Sigmoid colon (tissue), 4 donors: ENCODE data around the gene PRAMEF2.
"Not testable (repeated sequence)": the region's sequence is repeated elsewhere in the genome, so short reads cannot be mapped to it uniquely, and the experiment has no call there.

ENCODE experiments used
- EP300 ChIP-seq, 4 donors: sonication (generic); formaldehyde crosslinking; IDR thresholded peaks; one replicate each; pipeline ENCODE4 v1.6.1; 2017; ENCODE audit warnings: antibody characterized with exemption in 4 of 4
- POLR2AphosphoS5 ChIP-seq, 4 donors: sonication (generic); formaldehyde crosslinking; IDR thresholded peaks; one replicate each; pipeline ENCODE4 v1.6.1; 2017; ENCODE audit warnings: antibody characterized with exemption in 4 of 4
- TF ChIP-seq, protein P1 (sequence below), 4 experiments: fragments of 450-650 bp in 3 of 4; fragments of 200-600 bp in 1 of 4; IDR thresholded peaks; one replicate each; pipeline ENCODE4 v1.5.1; 2016 to 2019; ENCODE audit warnings: antibody characterized with exemption in 4 of 4, mild to moderate bottlenecking in 3 of 4, moderate library complexity in 2 of 4

DNA sequence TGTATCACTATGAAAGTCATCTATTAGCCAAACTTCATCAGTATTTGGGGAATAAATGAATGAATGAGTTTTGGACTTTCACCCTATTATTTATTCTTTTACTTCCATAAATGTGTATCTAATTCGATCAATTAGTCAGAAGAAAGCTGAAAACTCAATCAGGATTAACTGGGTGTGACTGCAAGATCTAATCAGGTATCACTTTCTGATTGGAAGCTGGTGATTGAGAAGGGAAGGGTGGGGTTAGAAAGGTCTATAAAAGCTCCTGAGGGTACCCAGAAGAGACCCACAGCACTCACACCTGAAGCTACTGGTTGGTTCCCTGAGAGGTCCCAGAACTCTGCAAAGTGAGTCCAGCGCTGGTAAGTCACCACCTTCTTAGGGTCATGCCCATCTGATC, at the start of gene PRAMEF2:
- not testable (repeated sequence) for TF ChIP-seq EP300, POLR2AphosphoS5 (IDR thresholded peaks at IDR 0.05)
- TF ChIP-seq, protein P1, sequence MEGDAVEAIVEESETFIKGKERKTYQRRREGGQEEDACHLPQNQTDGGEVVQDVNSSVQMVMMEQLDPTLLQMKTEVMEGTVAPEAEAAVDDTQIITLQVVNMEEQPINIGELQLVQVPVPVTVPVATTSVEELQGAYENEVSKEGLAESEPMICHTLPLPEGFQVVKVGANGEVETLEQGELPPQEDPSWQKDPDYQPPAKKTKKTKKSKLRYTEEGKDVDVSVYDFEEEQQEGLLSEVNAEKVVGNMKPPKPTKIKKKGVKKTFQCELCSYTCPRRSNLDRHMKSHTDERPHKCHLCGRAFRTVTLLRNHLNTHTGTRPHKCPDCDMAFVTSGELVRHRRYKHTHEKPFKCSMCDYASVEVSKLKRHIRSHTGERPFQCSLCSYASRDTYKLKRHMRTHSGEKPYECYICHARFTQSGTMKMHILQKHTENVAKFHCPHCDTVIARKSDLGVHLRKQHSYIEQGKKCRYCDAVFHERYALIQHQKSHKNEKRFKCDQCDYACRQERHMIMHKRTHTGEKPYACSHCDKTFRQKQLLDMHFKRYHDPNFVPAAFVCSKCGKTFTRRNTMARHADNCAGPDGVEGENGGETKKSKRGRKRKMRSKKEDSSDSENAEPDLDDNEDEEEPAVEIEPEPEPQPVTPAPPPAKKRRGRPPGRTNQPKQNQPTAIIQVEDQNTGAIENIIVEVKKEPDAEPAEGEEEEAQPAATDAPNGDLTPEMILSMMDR (IDR thresholded peaks at IDR 0.05) = not testable (repeated sequence)
